ENCODE data around the gene PTPN22.

The PTPN22 gene

GRCh38 chr1:113802367-113803007 is 69.0 kb downstream of the PTPN22 start:
- no peak for DNase-seq (ENCODE audit: low spot score)

- DNase-seq (ENCODE audit: low spot score): no peak
Measured at GRCh38 chr1:113800487-113800886, 71.0 kb downstream of the PTPN22 start.

- no peak for DNase-seq (ENCODE audit: low spot score)
Measured at GRCh38 chr1:113797472-113797871, 74.0 kb downstream of the PTPN22 start.

- no peak for DNase-seq (ENCODE audit: low spot score)
Measured at GRCh38 chr1:113793878-113794834, 77.4 kb downstream of the PTPN22 start.

GRCh38 chr1:113792986-113793385 is 78.5 kb downstream of the PTPN22 start:
- DNase-seq (ENCODE audit: low spot score): peak; percentile 25

- no peak for DNase-seq (ENCODE audit: low spot score)
Measured at GRCh38 chr1:113792471-113792870, 79.0 kb downstream of the PTPN22 start.

GRCh38 chr1:113788802-113789201 is 82.7 kb downstream of the PTPN22 start:
- DNase-seq (ENCODE audit: low spot score): no peak

GRCh38 chr1:113787663-113788062 is 83.8 kb downstream of the PTPN22 start:
- no peak for DNase-seq (ENCODE audit: low spot score)

GRCh38 chr1:113786069-113786468 is 85.4 kb downstream of the PTPN22 start:
- no peak for DNase-seq (ENCODE audit: low spot score)

- no peak for DNase-seq (ENCODE audit: low spot score)
Measured at GRCh38 chr1:113784104-113784779, 87.3 kb downstream of the PTPN22 start.

GRCh38 chr1:113783254-113784103 is 88.0 kb downstream of the PTPN22 start:
- no peak for DNase-seq (ENCODE audit: low spot score)

- no peak for DNase-seq (ENCODE audit: low spot score)
Measured at GRCh38 chr1:113782406-113782805, 89.1 kb downstream of the PTPN22 start.

- no peak for DNase-seq (ENCODE audit: low spot score)
Measured at GRCh38 chr1:113780374-113781146, 91.0 kb downstream of the PTPN22 start.

GRCh38 chr1:113779542-113779941 is 92.0 kb downstream of the PTPN22 start:
- DNase-seq (ENCODE audit: low spot score): no peak

GRCh38 chr1:113777561-113777960 is 94.0 kb downstream of the PTPN22 start:
- no peak for DNase-seq (ENCODE audit: low spot score)

- DNase-seq (ENCODE audit: low spot score): no peak
Measured at GRCh38 chr1:113770031-113770430, 101.5 kb downstream of the PTPN22 start.

- no peak for DNase-seq (ENCODE audit: low spot score)
Measured at GRCh38 chr1:113769601-113769970, 101.9 kb downstream of the PTPN22 start.

GRCh38 chr1:113768916-113769600 is 102.5 kb downstream of the PTPN22 start:
- no peak for DNase-seq (ENCODE audit: low spot score)

GRCh38 chr1:113765306-113766230 is 105.9 kb downstream of the PTPN22 start:
- no peak for DNase-seq (ENCODE audit: low spot score)

Measured in RKO (cell line).